Measurements from ENCODE around the gene ERN1.
A peak's percentile ranks its signal among the peaks of the same experiment; 100 is the strongest.
"Not testable (repeated sequence)": the region's sequence is repeated elsewhere in the genome, so short reads cannot be mapped to it uniquely, and the experiment has no call there.

The ERN1 gene

GRCh38 chr17:64129765-64130558 is at the start of gene ERN1:
Gene ERN1 (minus strand): TSS chr17:64130144. CDS start chr17:64130029, 115 bp downstream.
- peak; percentile 83 for DNase-seq

- not testable (repeated sequence) for DNase-seq
Observed at GRCh38 chr17:64179024-64179423, 49.1 kb upstream of the ERN1 start.

GRCh38 chr17:64178011-64178825 is 48.3 kb upstream of the ERN1 start:
- DNase-seq: no peak

GRCh38 chr17:64177311-64178010 is 47.5 kb upstream of the ERN1 start:
- DNase-seq: no peak

- no peak for DNase-seq
Observed at GRCh38 chr17:64176556-64176955, 46.6 kb upstream of the ERN1 start.

GRCh38 chr17:64174686-64175456 is 44.9 kb upstream of the ERN1 start:
- DNase-seq: no peak

GRCh38 chr17:64173646-64174045 is 43.7 kb upstream of the ERN1 start:
- DNase-seq: no peak

GRCh38 chr17:64172510-64172909 is 42.6 kb upstream of the ERN1 start:
- DNase-seq: no peak

GRCh38 chr17:64171041-64171440 is 41.1 kb upstream of the ERN1 start:
- DNase-seq: no peak

- DNase-seq: no peak
Observed at GRCh38 chr17:64170286-64170685, 40.3 kb upstream of the ERN1 start.

GRCh38 chr17:64167666-64168065 is 37.7 kb upstream of the ERN1 start:
- DNase-seq: not testable (repeated sequence)

- no peak for DNase-seq
Observed at GRCh38 chr17:64166876-64167275, 36.9 kb upstream of the ERN1 start.

- DNase-seq: no peak
Observed at GRCh38 chr17:64165347-64165746, 35.4 kb upstream of the ERN1 start.

- DNase-seq: no peak
Observed at GRCh38 chr17:64164596-64165285, 34.8 kb upstream of the ERN1 start.

- DNase-seq: no peak
Observed at GRCh38 chr17:64163468-64163867, 33.5 kb upstream of the ERN1 start.

- DNase-seq: no peak
Observed at GRCh38 chr17:64162554-64162953, 32.6 kb upstream of the ERN1 start.

GRCh38 chr17:64161380-64162176 is 31.6 kb upstream of the ERN1 start:
- DNase-seq: no peak

GRCh38 chr17:64160378-64160777 is 30.4 kb upstream of the ERN1 start:
- no peak for DNase-seq

GRCh38 chr17:64158831-64159590 is 29.1 kb upstream of the ERN1 start:
- DNase-seq: no peak

GRCh38 chr17:64158406-64158805 is 28.5 kb upstream of the ERN1 start:
- DNase-seq: no peak
